HG03439 (cell line): ENCODE results near the gene GLRB.
A peak's percentile ranks its signal among the peaks of the same experiment; 100 is the strongest.
"Not testable (repeated sequence)": the region's sequence is repeated elsewhere in the genome, so short reads cannot be mapped to it uniquely, and the experiment has no call there.

Source experiments
- ATAC-seq: cut with Tn5 transposase; IDR thresholded peaks from one replicate; pipeline ENCODE4 v1.9.1; 2021; ENCODE audit warnings: mild to moderate bottlenecking, moderate library complexity; ENCODE audit not compliant: unreplicated experiment

The GLRB gene

GRCh38 chr4:157127571-157127970, 51.6 kb downstream of the GLRB start:
- ATAC-seq, result no peak

GRCh38 chr4:157128395-157128794, 52.4 kb downstream of the GLRB start:
- ATAC-seq, result no peak

GRCh38 chr4:157141976-157142375, 66.0 kb downstream of the GLRB start:
- no peak for ATAC-seq

GRCh38 chr4:157143369-157143768, 67.4 kb downstream of the GLRB start:
- no peak for ATAC-seq

GRCh38 chr4:157151711-157152110, 75.8 kb downstream of the GLRB start:
- ATAC-seq, result no peak

- ATAC-seq, result no peak
Measured at GRCh38 chr4:157165935-157166610, 90.1 kb downstream of the GLRB start.

GRCh38 chr4:157170321-157170720, 94.4 kb downstream of the GLRB start:
- ATAC-seq, result no peak

GRCh38 chr4:157172011-157172410, 96.1 kb downstream of the GLRB start:
- ATAC-seq, result no peak

- ATAC-seq, result not testable (repeated sequence)
Measured at GRCh38 chr4:157180268-157180667, 104.3 kb downstream of the GLRB start.

- ATAC-seq, result no peak
Measured at GRCh38 chr4:157184300-157184699, 108.3 kb downstream of the GLRB start.

- no peak for ATAC-seq
Measured at GRCh38 chr4:157185363-157185762, 109.4 kb downstream of the GLRB start.

GRCh38 chr4:157195374-157195773, 119.4 kb downstream of the GLRB start:
- no peak for ATAC-seq

GRCh38 chr4:157196046-157196445, 120.1 kb downstream of the GLRB start:
- ATAC-seq, result no peak

GRCh38 chr4:157204634-157205244, 128.8 kb downstream of the GLRB start:
- ATAC-seq, result peak; percentile 61

- no peak for ATAC-seq
Measured at GRCh38 chr4:157217708-157218107, 141.8 kb downstream of the GLRB start.

GRCh38 chr4:157219711-157220370, 143.9 kb downstream of the GLRB start:
- no peak for ATAC-seq

- no peak for ATAC-seq
Measured at GRCh38 chr4:157220371-157220881, 144.5 kb downstream of the GLRB start, which contains the start of gene GRIA2. GRIA2 (plus strand) TSS chr4:157220728; CDS start chr4:157221043, 315 bp downstream.

GRCh38 chr4:157221426-157221894, 145.5 kb downstream of the GLRB start:
- no peak for ATAC-seq
